Measurements from ENCODE around the gene MBTPS1.
A peak's percentile ranks its signal among the peaks of the same experiment; 100 is the strongest.

The MBTPS1 gene

GRCh38 chr16:84116720-84117493, at the start of gene MBTPS1:
MBTPS1 (minus strand) TSS chr16:84116942; CDS start chr16:84101783, 15,159 bp downstream.
- DNase-seq = peak; percentile 73 to 92

DNA sequence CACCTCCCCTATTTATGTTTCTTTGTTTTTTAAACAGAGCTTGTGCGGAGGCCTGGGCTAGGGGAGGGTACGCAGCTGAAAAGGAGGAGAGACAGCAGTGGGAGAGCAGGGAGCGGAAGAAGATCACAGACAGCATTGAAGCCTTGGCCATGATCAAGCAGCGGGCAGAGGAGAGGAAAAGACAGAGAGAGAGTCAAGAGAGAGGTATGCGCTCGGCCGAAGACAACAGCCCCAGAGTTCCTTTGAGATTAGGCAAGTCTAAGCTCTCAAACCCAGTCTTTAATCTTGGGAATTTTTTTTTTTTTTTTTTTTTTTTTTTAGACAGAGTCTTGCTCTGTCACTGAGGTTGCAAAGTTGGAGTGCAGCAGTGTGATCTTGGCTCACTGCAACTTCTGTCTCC, 49.0 kb upstream of the MBTPS1 start:
- DNase-seq = no peak

DNA sequence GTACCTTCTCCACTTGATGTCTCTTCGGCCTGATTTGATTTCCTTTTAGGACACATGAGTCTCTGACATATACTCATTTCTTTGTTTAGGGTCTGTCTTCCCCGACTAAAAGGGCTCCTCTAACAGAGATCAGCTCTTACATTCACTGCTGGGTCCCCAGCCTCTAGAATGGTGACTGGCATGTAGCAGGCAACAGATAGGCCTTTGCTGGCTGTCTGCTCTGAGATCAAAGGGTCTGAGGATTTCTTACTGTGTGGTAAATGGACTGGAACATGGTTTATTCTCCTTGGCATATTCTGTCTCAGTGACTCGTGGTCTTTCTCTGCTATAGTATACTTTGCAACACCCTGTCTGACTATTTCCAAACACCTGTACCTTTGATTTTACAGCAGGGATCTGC, 45.1 kb upstream of the MBTPS1 start:
- DNase-seq = no peak

DNA sequence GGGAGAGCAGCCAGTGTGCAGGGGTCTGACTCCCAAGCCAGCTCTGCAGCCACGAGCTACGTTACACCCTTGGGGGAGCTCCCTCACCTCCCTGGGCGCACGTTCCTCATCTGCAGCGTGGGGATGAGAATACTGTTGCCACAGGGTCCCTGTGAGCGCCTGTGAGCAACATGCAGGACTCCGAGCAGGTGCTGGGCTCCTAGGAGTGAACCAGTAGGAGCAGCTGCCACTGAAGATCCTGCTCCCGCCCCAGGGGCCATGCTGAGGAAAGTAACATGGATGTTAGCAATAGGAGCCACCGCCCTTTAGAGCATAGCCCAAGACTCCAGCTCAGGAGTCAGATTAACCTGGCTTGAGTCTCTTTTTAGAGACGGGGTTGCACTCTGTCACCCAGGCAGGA, 44.3 kb upstream of the MBTPS1 start:
- no peak for DNase-seq

- DNase-seq = no peak
Observed at GRCh38 chr16:84159800-84160199, 43.1 kb upstream of the MBTPS1 start.

DNA sequence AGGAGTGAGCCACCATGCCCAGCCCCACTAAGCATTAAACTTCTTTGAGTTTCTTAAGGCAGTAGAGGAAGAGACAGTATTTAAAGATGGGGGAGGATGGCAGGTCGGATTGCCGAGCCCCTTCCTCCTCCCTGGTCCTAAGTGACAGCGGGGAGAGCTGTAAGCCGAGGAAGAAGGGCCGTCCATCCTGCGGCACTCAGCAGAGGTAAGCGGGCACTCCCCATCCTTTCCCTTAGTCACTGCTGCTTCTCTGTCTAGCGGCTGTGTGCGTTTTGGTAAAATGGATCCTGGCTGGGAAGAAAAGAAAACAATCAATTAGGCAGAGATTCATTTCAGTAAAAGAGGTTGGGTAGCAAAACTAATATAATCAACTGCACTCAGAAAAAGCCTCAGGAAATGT, 42.3 kb upstream of the MBTPS1 start:
- DNase-seq = no peak

DNA sequence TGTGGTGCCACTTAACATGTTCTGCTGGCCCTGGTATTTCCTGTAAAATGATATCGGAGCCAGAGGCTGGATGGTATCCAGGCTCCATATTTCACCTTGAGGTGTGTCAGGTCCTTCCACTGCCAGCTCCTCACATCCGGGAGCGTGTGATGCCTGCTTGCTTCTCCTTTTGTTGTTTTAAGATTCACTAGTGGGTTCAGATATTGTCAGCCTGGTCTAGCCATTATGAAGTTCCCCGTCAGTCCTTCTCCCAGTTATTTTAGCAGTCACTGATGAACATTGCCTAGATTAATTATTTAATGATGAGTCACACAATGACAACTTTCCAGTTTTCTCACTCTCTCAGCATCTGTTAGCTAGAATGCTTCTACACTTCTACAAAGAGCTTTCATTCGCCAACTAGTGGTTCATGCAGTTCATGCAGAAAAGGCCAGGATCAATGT, 39.6 kb upstream of the MBTPS1 start:
- no peak for DNase-seq

- no peak for DNase-seq
Observed at GRCh38 chr16:84155771-84156170, 39.0 kb upstream of the MBTPS1 start.

DNA sequence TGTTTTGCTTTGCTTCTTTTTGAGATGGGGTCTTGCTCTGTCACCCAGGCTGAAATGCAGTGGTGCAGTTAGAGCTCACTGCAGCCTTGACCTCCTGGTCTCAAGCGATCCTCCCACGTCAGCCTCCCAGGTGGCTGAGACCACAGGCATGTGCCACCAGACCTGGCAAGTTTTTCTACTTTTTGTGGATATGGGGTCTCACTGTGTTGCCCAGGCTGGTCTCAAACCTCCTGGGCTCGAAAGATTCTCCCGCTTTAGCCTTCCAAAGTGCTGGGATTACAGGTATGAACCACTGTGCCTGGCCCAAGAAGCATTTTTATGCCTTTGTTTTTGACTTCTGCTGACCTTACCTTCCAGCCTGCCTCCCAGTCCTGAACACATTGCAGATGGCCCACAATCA, 38.5 kb upstream of the MBTPS1 start:
- no peak for DNase-seq

GRCh38 chr16:84153660-84154214, 37.0 kb upstream of the MBTPS1 start:
- DNase-seq = no peak

- no peak for DNase-seq
Observed at GRCh38 chr16:84150926-84151325, 34.2 kb upstream of the MBTPS1 start.

GRCh38 chr16:84144859-84145639, 28.3 kb upstream of the MBTPS1 start, which contains the start of the genes DNAAF1 and HSDL1:
DNAAF1 (plus strand) TSS chr16:84145308; CDS start chr16:84145441, 133 bp downstream.
HSDL1 (minus strand) TSS chr16:84145177; CDS start chr16:84131321, 13,856 bp downstream.
- DNase-seq = peak in 1 of 2 experiments; percentile 57

GRCh38 chr16:84144209-84144858, 27.6 kb upstream of the MBTPS1 start:
- no peak for DNase-seq

DNA sequence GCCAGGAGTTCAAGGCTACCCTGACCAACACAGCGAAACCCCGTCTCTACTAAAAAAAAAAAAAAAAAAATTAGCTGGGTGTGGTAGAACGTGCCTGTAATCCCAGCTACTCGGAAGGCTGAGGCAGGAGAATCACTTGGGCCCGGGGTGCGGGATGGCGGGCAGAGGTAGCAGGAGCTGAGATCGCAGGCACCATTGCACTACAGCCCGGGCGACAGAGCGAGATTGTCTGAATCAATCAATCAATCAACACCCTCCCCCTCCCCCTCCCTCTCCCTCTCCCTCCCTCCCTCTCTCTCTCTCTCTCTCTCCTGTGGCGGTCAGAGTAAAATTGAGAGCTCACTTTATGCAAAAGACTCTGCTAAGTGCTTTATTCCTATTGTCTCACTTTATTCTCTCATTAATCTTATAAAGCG, 27.1 kb upstream of the MBTPS1 start:
- DNase-seq = no peak

DNA sequence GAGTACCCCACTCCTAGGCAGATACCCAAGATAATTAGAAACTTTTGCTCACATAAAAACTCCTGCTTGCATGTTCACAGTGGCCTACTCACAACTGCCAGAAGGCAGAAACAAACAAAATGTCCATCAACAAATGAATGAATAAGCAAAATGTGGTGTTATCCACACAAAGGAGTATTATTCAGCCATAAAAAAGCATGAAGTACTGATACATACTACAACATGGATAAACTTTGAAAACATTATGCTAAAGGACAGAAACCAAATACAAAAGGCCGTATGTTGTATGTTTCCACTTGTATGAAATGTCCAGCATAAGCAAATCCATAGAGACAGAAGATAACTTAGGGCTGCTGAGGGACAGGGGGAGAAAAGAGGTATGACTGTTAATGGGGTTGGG, 26.3 kb upstream of the MBTPS1 start:
- no peak for DNase-seq

DNA sequence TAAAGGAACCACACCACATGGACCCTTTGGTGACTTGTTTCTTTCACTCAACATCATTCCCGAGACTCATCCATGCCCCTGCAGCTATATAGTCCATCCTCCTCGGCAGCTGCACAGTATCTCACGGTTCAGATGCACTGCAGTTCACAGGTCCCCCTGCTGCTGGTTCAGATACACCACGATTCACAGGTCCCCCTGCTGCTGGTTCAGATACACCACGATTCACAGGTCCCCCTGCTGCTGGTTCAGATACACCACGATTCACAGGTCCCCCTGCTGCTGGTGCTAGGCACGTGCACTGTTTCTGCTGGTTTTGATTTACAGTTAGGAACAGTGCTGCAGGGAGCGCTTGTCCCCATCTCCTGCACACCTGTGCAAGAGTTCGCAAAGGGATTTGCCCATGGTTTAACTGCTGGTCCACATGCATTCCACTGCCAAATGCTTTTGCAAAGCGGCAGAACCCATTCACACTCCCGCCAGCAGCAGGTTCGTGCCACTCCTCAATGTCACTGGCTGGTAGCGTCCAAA, 24.5 kb upstream of the MBTPS1 start:
- no peak for DNase-seq

GRCh38 chr16:84139628-84140258, 23.0 kb upstream of the MBTPS1 start:
- no peak for DNase-seq

- peak in 1 of 2 experiments; percentile 34 for DNase-seq
Observed at GRCh38 chr16:84138824-84139627, 22.3 kb upstream of the MBTPS1 start.

- no peak for DNase-seq
Observed at GRCh38 chr16:84138500-84138823, 21.7 kb upstream of the MBTPS1 start.

DNA sequence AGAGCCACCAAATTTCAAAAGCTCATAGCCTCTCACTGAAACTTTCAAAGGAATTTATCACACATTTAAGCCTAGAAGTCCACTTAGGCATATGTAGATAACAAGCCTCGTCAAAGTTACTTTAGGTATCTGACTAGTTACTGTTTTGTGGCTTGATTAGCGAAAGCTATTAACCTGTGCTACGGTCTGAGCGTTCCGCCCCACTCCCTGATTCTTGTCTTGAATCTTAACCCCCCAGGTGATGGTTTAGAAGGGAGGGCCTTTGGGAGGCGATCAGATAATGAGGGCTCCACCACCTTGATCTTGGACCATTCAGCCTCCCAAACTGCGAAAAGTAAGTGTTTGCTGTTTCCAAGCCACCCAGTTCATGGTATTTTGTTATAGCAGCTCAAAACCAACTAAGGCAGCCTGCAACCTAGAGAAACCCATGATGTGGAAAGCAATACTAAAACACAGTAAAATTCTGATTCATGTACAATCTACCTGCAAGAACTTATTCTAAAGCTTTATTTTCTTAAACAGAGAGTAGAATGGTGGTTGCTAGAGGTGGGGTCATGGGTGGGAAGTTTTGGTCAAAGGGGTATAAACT, 21.1 kb upstream of the MBTPS1 start:
- no peak for DNase-seq

DNA sequence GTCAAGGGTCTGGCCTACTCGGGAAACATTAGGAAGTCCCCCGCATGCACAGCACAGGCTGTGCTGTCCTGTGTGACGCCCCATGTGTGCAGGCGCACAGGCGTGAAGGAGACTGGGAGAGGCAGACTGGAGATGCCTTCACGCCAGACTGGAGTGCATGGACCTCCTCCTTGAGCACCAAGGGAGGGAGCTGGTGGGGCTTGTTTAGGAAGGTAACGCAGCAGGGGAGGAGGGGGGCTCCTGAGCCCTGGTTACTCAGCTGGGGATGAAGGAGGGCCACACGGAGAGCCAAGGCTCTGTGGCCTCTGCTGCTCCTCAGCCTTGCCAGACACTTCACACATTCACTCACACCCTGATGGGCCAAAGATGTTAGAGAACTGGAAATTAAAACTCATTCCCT, 20.5 kb upstream of the MBTPS1 start:
- no peak for DNase-seq

All from NCI-H187 (cell line).